HG03457 (cell line): ENCODE measurements around the gene ARHGAP24.
"Not testable (repeated sequence)": the region's sequence is repeated elsewhere in the genome, so short reads cannot be mapped to it uniquely, and the experiment has no call there.

ENCODE experiments used
- ATAC-seq: cut with Tn5 transposase; IDR thresholded peaks from one replicate; pipeline ENCODE4 v1.9.1; 2021; ENCODE audit warnings: moderate number of reproducible peaks; ENCODE audit not compliant: unreplicated experiment

ARHGAP24 gene

DNA sequence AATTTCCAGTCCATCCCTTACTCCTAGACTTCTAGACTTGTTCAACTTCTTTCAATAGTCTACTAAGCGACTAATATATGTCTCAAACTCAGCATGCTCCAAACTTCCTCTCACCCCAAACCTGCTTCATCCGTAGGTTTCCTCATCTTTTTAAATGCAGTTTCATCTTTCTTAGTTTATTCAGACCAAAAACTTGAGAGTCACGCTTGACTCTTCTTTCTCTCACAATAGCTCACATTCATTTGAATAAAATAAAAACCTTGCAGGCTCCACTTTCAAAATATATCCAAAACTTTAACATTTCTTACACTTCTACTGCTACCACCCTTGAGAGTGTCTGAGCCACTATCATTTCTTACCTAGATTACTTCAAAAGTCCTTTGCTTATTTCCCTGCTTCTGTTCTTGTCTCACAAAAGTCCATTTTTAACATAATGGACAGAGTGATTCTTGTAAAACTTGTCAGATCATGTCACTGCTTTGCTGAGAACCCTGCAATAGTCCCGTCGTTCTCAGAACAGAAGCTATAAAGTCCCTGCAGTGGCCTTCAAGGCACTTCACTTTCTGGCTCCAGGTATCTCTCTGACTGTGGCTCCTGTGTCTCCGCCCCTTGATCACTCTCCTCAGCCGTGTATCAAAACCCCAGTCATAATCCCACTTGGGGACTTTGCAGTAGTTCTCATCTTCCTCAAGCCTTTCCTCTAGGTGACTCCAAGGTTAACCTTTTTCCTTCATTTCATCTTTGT lies 167.6 kb downstream of the ARHGAP24 start:
- ATAC-seq, result no peak

DNA sequence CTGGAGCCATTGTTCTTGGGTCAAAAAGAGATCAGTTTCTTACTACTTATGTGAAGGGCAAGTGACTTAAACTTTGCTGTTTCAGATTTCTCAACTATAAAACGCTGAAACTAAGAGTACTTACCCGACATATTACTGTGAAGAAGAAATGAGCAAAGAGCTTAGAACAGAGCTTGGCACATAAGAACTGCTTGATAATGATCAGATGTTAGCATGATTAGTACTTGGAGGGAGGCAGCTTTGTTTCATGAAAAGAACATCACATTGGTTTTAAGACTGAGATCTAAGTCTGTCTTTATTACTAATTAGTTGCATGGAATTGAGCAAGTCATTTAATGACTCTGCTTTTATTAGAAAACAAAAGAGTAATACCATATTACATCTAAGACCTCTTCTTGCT lies 169.1 kb downstream of the ARHGAP24 start:
- ATAC-seq, result no peak

- no peak for ATAC-seq
These were observed 176.0 kb downstream of the ARHGAP24 start for GRCh38 chr4:85650908-85651307.

DNA sequence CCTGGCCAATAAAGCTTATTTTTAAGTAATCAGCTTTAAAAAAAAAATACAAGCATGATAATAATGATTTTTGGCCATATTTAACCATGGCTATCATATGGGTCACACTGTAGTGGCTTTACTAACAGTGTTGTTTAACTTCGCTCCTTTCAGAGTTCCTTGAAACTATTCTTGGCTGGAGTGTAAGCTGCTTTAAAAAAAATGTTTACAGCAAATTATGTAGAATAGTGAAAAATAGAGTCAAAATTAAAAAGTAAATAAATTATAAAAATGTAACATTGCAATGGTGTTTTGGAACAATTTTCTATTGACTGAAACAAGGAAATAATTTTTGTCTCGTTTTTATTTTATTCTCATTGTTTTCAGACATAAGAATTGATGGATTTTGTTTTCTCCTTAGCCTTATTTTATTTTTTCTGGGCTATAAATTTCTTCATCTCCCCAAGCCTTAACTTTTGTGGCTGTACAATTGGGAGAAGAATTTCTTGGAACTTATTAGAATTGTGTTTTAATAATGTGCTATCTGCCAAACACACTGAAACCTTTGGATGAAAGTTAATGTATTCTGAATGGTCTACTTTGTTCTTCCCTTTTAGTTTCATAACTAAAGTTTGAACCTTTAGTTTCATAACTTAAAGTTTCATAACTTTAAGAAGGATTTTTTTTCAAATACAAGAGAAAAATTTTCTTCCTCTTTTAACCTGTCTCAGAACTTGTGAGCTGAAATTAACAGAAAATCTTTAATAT lies 182.0 kb downstream of the ARHGAP24 start:
- ATAC-seq, result no peak

GRCh38 chr4:85658766-85659439 lies 184.0 kb downstream of the ARHGAP24 start:
- ATAC-seq, result no peak

DNA sequence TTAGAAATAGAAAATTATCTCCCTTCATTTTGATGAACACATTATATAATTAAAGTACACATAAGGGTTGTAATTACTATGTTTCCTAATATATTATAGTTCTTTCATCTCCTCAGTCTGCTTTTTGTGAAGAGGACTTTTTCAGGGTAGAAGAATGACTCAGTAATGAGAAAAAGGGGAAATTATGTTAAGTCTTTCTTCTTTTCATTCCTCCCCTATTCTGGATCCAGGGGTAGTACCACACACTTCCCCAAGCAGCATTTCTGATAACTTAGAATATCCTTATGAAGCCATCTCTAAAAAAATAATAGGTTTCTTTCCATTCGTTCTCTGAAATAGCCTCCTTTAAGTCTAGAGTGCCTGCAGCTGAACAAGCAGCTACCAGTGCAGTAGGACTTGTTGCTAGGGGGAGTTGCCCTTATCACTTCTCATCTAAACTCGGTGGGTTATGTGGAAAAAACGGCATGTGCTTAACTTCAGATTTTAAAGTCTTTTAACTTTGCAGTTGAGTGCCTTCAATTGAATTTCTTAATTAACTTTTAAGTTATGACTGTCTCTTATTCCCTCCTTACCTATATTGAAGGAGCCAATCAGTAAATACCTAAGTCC lies 184.8 kb downstream of the ARHGAP24 start:
- no peak for ATAC-seq

DNA sequence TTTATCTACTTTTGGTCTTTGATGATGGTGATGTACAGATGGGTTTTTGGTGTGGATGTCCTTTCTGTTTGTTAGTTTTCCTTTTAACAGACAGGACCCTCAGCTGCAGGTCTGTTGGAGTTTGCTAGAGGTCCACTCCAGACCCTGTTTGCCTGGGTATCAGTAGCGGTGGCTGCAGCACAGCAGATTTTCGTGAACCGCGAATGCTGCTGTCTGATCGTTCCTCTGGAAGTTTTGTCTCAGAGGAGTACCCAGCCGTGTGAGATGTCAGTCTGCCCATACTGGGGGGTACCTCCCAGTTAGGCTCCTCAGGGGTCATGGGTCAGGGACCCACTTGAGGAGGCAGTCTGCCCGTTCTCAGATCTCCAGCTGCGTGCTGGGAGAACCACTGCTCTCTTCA lies 191.7 kb downstream of the ARHGAP24 start:
- ATAC-seq, result not testable (repeated sequence)

DNA sequence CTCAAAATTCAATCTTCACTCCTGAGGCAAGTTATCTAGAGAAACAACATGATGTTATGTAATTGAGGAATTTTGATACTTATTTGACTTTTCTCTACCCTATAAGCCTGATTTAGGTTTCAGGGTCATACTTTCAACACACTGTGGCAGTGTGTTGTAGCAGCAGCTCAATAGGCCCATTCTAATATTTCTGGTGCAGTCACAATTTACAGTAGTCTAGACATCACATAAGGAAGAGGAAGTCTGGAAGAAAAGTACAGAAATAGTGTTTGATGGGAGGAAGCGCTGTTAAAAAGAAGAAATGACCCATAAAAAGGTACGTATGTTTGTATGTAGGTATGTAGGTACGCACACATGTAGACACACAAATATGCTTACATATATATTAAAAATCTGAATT lies 194.3 kb downstream of the ARHGAP24 start:
- ATAC-seq, result no peak

- no peak for ATAC-seq
These were observed 195.1 kb downstream of the ARHGAP24 start for GRCh38 chr4:85669992-85670548.

- no peak for ATAC-seq
These were observed 196.2 kb downstream of the ARHGAP24 start for GRCh38 chr4:85671120-85671519.

GRCh38 chr4:85672116-85672515 lies 197.2 kb downstream of the ARHGAP24 start:
- no peak for ATAC-seq

DNA sequence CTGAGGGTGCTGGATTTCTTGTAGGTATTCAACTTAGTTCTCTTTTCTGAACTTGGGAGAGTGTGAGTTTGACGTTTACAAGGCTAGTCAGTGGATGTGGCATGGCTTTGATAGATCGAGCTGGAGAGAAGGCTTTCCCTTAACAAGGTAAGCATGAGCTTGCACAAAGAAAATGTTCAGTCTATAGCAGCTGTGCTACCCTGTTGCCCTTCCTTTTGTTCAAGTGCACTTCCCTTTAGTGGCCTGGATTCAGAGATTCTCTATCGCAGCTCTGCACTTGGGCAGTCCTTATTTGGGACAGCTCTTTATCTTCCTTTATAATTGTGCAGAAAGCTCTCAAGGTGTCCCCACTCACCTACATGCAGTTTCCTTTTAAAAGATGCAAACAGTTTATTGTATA lies 198.0 kb downstream of the ARHGAP24 start:
- no peak for ATAC-seq

DNA sequence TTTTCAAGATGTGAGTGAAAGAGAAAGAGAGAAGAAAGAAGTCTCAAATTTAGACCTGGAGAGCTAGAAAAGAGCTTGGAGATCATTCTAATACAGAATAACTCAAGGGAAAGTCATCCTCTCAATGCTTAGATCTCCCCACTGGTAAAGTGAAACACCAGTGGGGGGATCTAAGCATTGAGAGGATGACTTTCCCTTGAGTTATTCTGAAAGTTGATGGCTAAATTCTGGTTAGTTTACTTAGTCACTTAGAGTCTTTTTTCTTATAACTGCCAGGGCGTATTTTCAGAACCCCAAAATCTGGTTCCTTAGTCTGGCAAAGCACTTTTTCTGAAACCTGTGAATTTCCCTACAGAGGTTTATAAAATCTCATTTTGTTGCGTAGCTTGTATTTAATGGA lies 198.6 kb downstream of the ARHGAP24 start:
- ATAC-seq, result no peak

- ATAC-seq, result no peak
These were observed 200.4 kb downstream of the ARHGAP24 start for GRCh38 chr4:85675076-85676049.

DNA sequence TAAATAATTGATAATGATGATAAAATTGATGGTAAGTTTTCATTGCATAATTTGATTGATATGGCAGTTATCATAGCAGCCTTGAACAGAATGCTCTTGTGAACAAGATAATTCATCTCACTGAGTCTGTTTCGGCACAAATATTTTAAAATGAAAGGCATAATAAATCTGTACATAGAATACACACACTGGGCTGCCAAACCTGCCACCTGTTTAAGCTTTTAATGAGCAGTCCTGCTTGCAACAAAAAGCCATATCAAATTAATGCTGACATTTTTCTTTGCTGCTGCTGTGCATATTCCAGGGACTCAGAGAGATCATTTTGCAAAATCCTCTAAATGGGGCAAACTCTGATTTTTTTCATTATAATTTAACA lies 201.1 kb downstream of the ARHGAP24 start:
- no peak for ATAC-seq

- no peak for ATAC-seq
These were observed 202.1 kb downstream of the ARHGAP24 start for GRCh38 chr4:85676850-85677590.

- no peak for ATAC-seq
These were observed 206.3 kb downstream of the ARHGAP24 start for GRCh38 chr4:85681221-85681657.

GRCh38 chr4:85681921-85682320 lies 207.0 kb downstream of the ARHGAP24 start:
- no peak for ATAC-seq

GRCh38 chr4:85682391-85682790 lies 207.4 kb downstream of the ARHGAP24 start:
- ATAC-seq, result no peak
